ENCODE measurements around the gene NBPF8.
A peak's percentile ranks its signal among the peaks of the same experiment; 100 is the strongest.
"Not testable (repeated sequence)": the region's sequence is repeated elsewhere in the genome, so short reads cannot be mapped to it uniquely, and the experiment has no call there.

The NBPF8 gene

GRCh38 chr1:120414911-120415480, at the start of gene NBPF8:
NBPF8 (plus strand) TSS chr1:120415035; CDS start chr1:120436523, 21,488 bp downstream.
- H3K4me3 ChIP-seq (ENCODE audit: low read depth, low read length): peak within 1 kb of the TSS; percentile 60

- H3K4me3 ChIP-seq (ENCODE audit: low read depth, low read length): not testable (repeated sequence)
Measured at GRCh38 chr1:120367709-120368108, 47.1 kb upstream of the NBPF8 start.

GRCh38 chr1:120386651-120387050, 28.2 kb upstream of the NBPF8 start:
- not testable (repeated sequence) for H3K4me3 ChIP-seq (ENCODE audit: low read depth, low read length)

GRCh38 chr1:120388597-120389126, 26.2 kb upstream of the NBPF8 start:
- not testable (repeated sequence) for H3K4me3 ChIP-seq (ENCODE audit: low read depth, low read length)

- H3K4me3 ChIP-seq (ENCODE audit: low read depth, low read length): not testable (repeated sequence)
Measured at GRCh38 chr1:120391365-120391764, 23.5 kb upstream of the NBPF8 start.

- not testable (repeated sequence) for H3K4me3 ChIP-seq (ENCODE audit: low read depth, low read length)
Measured at GRCh38 chr1:120393316-120394232, 21.3 kb upstream of the NBPF8 start.

GRCh38 chr1:120405348-120405747, 9.5 kb upstream of the NBPF8 start:
- H3K4me3 ChIP-seq (ENCODE audit: low read depth, low read length): not testable (repeated sequence)

- peak overlapping the region; percentile 36 for H3K4me3 ChIP-seq (ENCODE audit: low read depth, low read length)
Measured at GRCh38 chr1:120414451-120414850, 384 bp upstream of the NBPF8 start.

- peak overlapping the region; percentile 60 for H3K4me3 ChIP-seq (ENCODE audit: low read depth, low read length)
Measured at GRCh38 chr1:120415492-120415961, 692 bp downstream of the NBPF8 start.

GRCh38 chr1:120425063-120425462, 10.2 kb downstream of the NBPF8 start:
- H3K4me3 ChIP-seq (ENCODE audit: low read depth, low read length): not testable (repeated sequence)

- H3K4me3 ChIP-seq (ENCODE audit: low read depth, low read length): not testable (repeated sequence)
Measured at GRCh38 chr1:120431626-120432025, 16.8 kb downstream of the NBPF8 start.

- H3K4me3 ChIP-seq (ENCODE audit: low read depth, low read length): not testable (repeated sequence)
Measured at GRCh38 chr1:120433831-120434230, 19.0 kb downstream of the NBPF8 start.

GRCh38 chr1:120449124-120449523, 34.3 kb downstream of the NBPF8 start:
- not testable (repeated sequence) for H3K4me3 ChIP-seq (ENCODE audit: low read depth, low read length)
